H1 (cell line): Measurements from ENCODE around the gene ENPP7. TPM values are rescaled to one million over a fixed set of nuclear protein-coding genes. Genes with fewer than 3 reads are reported as not detected.

ENCODE experiments used
- CTCF ChIA-PET: fragments of 300-600 bp; sonication (Branson Sonifier 250); formaldehyde crosslinking; loops from one replicate; lab custom pipeline; 2021; ENCODE audit not compliant: partially characterized antibody; lab: Charles Lee
- POLR2A ChIA-PET: fragments of 300-600 bp; sonication (Branson Sonifier 250); formaldehyde crosslinking; loops from one replicate; lab custom pipeline; 2021; ENCODE audit warnings: inconsistent platforms; ENCODE audit not compliant: partially characterized antibody; lab: Charles Lee
- DNase-seq, 2 experiments: peaks; one replicate each; pipeline versions ENCODE4 v3.0.0 to v3.0.0-alpha.2; 2010 to 2022; ENCODE audit warnings: low spot score in 2 of 2, low read depth in 1 of 2, mixed read lengths in 1 of 2
- FAIRE-seq: peaks from 2 replicates; lab custom pipeline; 2011; peaks lifted over from hg19 to GRCh38; lab: Jason Lieb, UNC
- H2AFZ ChIP-seq: 2 replicates; pipeline ENCODE4 v1.8.1; 2012; ENCODE audit warnings: low read length, inconsistent platforms
- H2AK5ac ChIP-seq: 2 replicates; pipeline ENCODE4 v1.6.1; 2013; ENCODE audit warnings: low read depth, low read length
- H2BK120ac ChIP-seq: replicated peaks from 2 replicates; pipeline ENCODE3; 2013; ENCODE audit warnings: low read depth, low read length, inconsistent platforms
- H2BK12ac ChIP-seq: 2 replicates; pipeline ENCODE4 v1.6.1; 2013; ENCODE audit warnings: low read depth, low read length
- H2BK15ac ChIP-seq: 2 replicates; pipeline ENCODE4 v1.6.1; 2013; ENCODE audit warnings: low read length
- H2BK20ac ChIP-seq: 2 replicates; pipeline ENCODE4 v1.6.1; 2013; ENCODE audit warnings: low read length
- H2BK5ac ChIP-seq: 2 replicates; pipeline ENCODE4 v1.6.1; 2013; ENCODE audit warnings: low read depth, low read length
- H3K14ac ChIP-seq: 2 replicates; pipeline ENCODE4 v1.6.1; 2013; ENCODE audit warnings: inconsistent platforms; ENCODE audit not compliant: insufficient read length
- H3K18ac ChIP-seq: 2 replicates; pipeline ENCODE4 v1.6.1; 2013; ENCODE audit warnings: low read length; ENCODE audit errors: extremely low read depth
- H3K23ac ChIP-seq: 2 replicates; pipeline ENCODE4 v1.6.1; 2013; ENCODE audit warnings: inconsistent platforms; ENCODE audit not compliant: insufficient read length
- H3K23me2 ChIP-seq: 2 replicates; pipeline ENCODE4 v1.6.1; 2013; ENCODE audit warnings: low read depth, low read length
- H3K27ac ChIP-seq: 2 replicates; pipeline ENCODE4 v1.6.1; 2011; ENCODE audit warnings: low read depth, low read length, inconsistent platforms
- H3K27me3 ChIP-seq, 4 experiments: replicated peaks in 1 of 4; 1 replicate in 1 of 4; 2 replicates in 3 of 4; pipeline versions ENCODE4 v1.6.1 to v1.8.1; 2011 to 2013; ENCODE audit warnings: low read length in 3 of 4, mild to moderate bottlenecking in 3 of 4, inconsistent platforms in 2 of 4, mixed read lengths in 2 of 4, moderate library complexity in 1 of 4; ENCODE audit not compliant: control insufficient read depth in 3 of 4, insufficient read depth in 3 of 4; ENCODE audit errors: extremely low read depth in 1 of 4
- H3K36me3 ChIP-seq, 4 experiments: 2 replicates each; pipeline versions ENCODE4 v1.6.1 to v1.8.1; 2011 to 2013; ENCODE audit warnings: mild to moderate bottlenecking in 4 of 4, low read length in 3 of 4, moderate library complexity in 2 of 4, control low read depth in 1 of 4, inconsistent platforms in 1 of 4; ENCODE audit not compliant: insufficient read depth in 4 of 4, control insufficient read depth in 2 of 4
- H3K4ac ChIP-seq: replicated peaks from 2 replicates; pipeline ENCODE3; 2013; ENCODE audit warnings: low read length, low read depth, mixed read lengths, inconsistent platforms; ENCODE audit not compliant: insufficient read length
- H3K4me1 ChIP-seq, 4 experiments: replicated peaks in 1 of 4; 1 replicate in 1 of 4; 2 replicates in 3 of 4; pipeline versions ENCODE4 v1.6.1 to v1.8.1; 2011 to 2013; ENCODE audit warnings: low read length in 3 of 4, inconsistent platforms in 2 of 4, mixed read lengths in 1 of 4; ENCODE audit not compliant: insufficient read depth in 4 of 4, control insufficient read depth in 3 of 4
- H3K4me2 ChIP-seq, 2 experiments: 2 replicates each; pipeline versions ENCODE4 v1.6.1 to v1.8.1; 2011 to 2013; ENCODE audit warnings: low read depth in 2 of 2, low read length in 2 of 2, control low read depth in 1 of 2, inconsistent platforms in 1 of 2, mild to moderate bottlenecking in 1 of 2; ENCODE audit not compliant: insufficient read depth in 1 of 2
- H3K4me3 ChIP-seq, 4 experiments: fragments of 200-600, 300-600 bp in 1 of 4; sonication (generic), shearing (Covaris generic), sonication (Bioruptor Twin) in 1 of 4; 2 replicates each; pipeline versions ENCODE4 v1.5.1 to v1.8.1; 2011 to 2016; ENCODE audit warnings: low read length in 4 of 4, low read depth in 3 of 4, control low read depth in 2 of 4, inconsistent platforms in 2 of 4, mild to moderate bottlenecking in 2 of 4, mixed read lengths in 1 of 4, moderate library complexity in 1 of 4; ENCODE audit not compliant: insufficient read depth in 2 of 4; ENCODE audit errors: extremely low read depth in 1 of 4
- H3K56ac ChIP-seq: replicated peaks from 2 replicates; pipeline ENCODE3; 2013; ENCODE audit warnings: low read depth, mild to moderate bottlenecking, mixed read lengths, low read length, inconsistent platforms; ENCODE audit not compliant: insufficient read length
- H3K79me1 ChIP-seq: 2 replicates; pipeline ENCODE4 v1.6.1; 2013; ENCODE audit warnings: low read depth, low read length, control low read depth
- H3K79me2 ChIP-seq, 2 experiments: 2 replicates each; pipeline versions ENCODE4 v1.6.1 to v1.8.1; 2012 to 2013; ENCODE audit warnings: low read length in 2 of 2, mild to moderate bottlenecking in 2 of 2, inconsistent platforms in 1 of 2; ENCODE audit not compliant: insufficient read depth in 2 of 2, control insufficient read depth in 1 of 2
- H3K9ac ChIP-seq, 4 experiments: replicated peaks in 1 of 4; 1 replicate in 1 of 4; 2 replicates in 3 of 4; pipeline versions ENCODE4 v1.6.1 to v1.8.1; 2011 to 2013; ENCODE audit warnings: low read depth in 3 of 4, low read length in 3 of 4, control low read depth in 2 of 4, mild to moderate bottlenecking in 2 of 4, moderate library complexity in 2 of 4, inconsistent platforms in 1 of 4; ENCODE audit errors: extremely low read depth in 1 of 4
- H3K9me3 ChIP-seq, 2 experiments: 2 replicates each; pipeline versions ENCODE4 v1.6.1 to v1.8.1; 2012 to 2013; ENCODE audit warnings: mild to moderate bottlenecking in 2 of 2, moderate library complexity in 2 of 2, control low read depth in 1 of 2, inconsistent platforms in 1 of 2, low read depth in 1 of 2, low read length in 1 of 2, mixed read lengths in 1 of 2; ENCODE audit not compliant: insufficient read depth in 2 of 2
- H4K20me1 ChIP-seq, 2 experiments: replicated peaks in 1 of 2; 2 replicates each; pipeline versions ENCODE3 to v1.8.1; 2011 to 2013; ENCODE audit warnings: inconsistent platforms in 2 of 2, low read length in 2 of 2, mild to moderate bottlenecking in 1 of 2; ENCODE audit not compliant: insufficient read depth in 2 of 2, control insufficient read depth in 1 of 2
- H4K5ac ChIP-seq: 2 replicates; pipeline ENCODE4 v1.6.1; 2013; ENCODE audit warnings: low read length, low read depth, mixed read lengths, inconsistent platforms; ENCODE audit not compliant: insufficient read length
- H4K8ac ChIP-seq: 2 replicates; pipeline ENCODE4 v1.8.0; 2013; ENCODE audit warnings: mild to moderate bottlenecking, moderate library complexity, low read length, inconsistent platforms; ENCODE audit not compliant: insufficient read depth; ENCODE audit errors: extremely low read depth
- H4K91ac ChIP-seq: replicated peaks from 2 replicates; pipeline ENCODE3; 2013; ENCODE audit warnings: low read length, mixed read lengths, inconsistent platforms; ENCODE audit not compliant: insufficient read length
- GTF2F1 ChIP-seq: IDR thresholded peaks from 2 replicates; pipeline ENCODE4 v1.6.1; 2012; ENCODE audit warnings: low read depth, low read length, improper control_type of control experiment, borderline replicate concordance
- NANOG ChIP-seq: IDR thresholded peaks from 2 replicates; pipeline ENCODE4 v1.6.1; 2011; ENCODE audit warnings: low read length, low read depth, mild to moderate bottlenecking, inconsistent platforms; ENCODE audit not compliant: insufficient read depth, poor library complexity, severe bottlenecking
- POLR2AphosphoS5 ChIP-seq: IDR thresholded peaks from 2 replicates; pipeline ENCODE4 v1.6.1; 2011; ENCODE audit warnings: low read depth, low read length
- SAP30 ChIP-seq: fragments of 300-600 bp; sonication (generic); IDR thresholded peaks from 2 replicates; pipeline ENCODE4 v1.7.1; 2012; ENCODE audit warnings: low read length, moderate library complexity, mild to moderate bottlenecking, inconsistent platforms; ENCODE audit not compliant: insufficient read depth, insufficient replicate concordance
- SP1 ChIP-seq: IDR thresholded peaks from 2 replicates; pipeline ENCODE4 v1.6.1; 2011; ENCODE audit warnings: low read depth, low read length
- WGBS, 2 experiments: shearing (Covaris generic) in 1 of 2; methylation state at CpG; one replicate each; pipeline versions ENCODE4 v1.1.6 to v1.1.7; 2013 to 2015; ENCODE audit warnings: low lambda C conversion rate in 2 of 2, mixed read lengths in 2 of 2, inconsistent platforms in 1 of 2, low coverage in 1 of 2, missing lambda C conversion rate in 1 of 2; ENCODE audit not compliant: insufficient replicate concordance in 2 of 2, insufficient coverage in 1 of 2, insufficient read length in 1 of 2; ENCODE audit errors: extremely low coverage in 1 of 2, missing lambda C conversion rate in 1 of 2; 5-methylcytosine and 5-hydroxymethylcytosine counted together
- polyA plus RNA-seq, 7 experiments: library from polyadenylated mRNA; depleted of rRNA in 3 of 7; stranded (reverse) in 5 of 7; unstranded in 2 of 7; fragments of >200 nt in 5 of 7; fragments of 200-250 nt in 2 of 7; gene quantifications; 1 replicate in 5 of 7; 2 replicates in 1 of 7; 4 replicates in 1 of 7; pipeline versions ENCODE4 v1.2.1 to v1.2.3, GENCODE V29; 2011 to 2013; ENCODE audit warnings: missing spikeins in 2 of 7, mixed read lengths in 2 of 7
- total RNA-seq: library from RNA; stranded (reverse); fragmentation: NEBNext Ultra II Directional; extraction: Animal tissue kit (Norgen Biotek cat#: 25700); gene quantifications from 2 replicates; pipeline ENCODE4 v1.2.1, GENCODE V29; 2021

The ENPP7 gene
- total and polyA plus RNA-seq, 2 of the 8 experiments (the other 6 are each of a cell fraction or from before 2014, with no cell fraction given), result not detected

DNA sequence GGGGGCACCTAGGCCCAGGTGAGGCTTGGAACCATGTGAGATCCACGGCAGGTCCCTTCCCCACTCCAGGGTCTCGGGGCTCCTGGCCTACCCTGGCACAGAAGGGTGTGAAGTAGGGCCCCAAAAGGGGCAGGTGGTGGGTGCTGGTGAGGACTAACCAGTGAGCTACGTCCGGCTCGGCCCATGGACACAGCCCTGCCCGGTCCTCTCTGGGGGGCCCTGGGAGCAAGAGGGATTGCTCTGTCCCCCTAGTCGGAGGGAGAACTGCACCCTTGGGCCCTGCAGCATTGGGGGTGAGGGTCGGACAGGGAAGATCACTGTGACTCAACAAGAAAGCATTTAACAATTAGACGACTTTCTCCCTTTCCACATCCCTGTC lies 2.9 kb downstream of the ENPP7 start:
- H3K36me3 ChIP-seq, result no peaks in the 10 kb centered on the region
- no peak overlapping the region for H3K4me3 ChIP-seq
- H3K4ac ChIP-seq, result no peak overlapping the region
- no peaks in the 10 kb centered on the region for H3K79me1 ChIP-seq
- H2AK5ac ChIP-seq, result no peak overlapping the region
- 81% methylated on average over 9 of the region's 9 CpGs; no CpG with 5 or more reads in 1 of the 2 experiments for WGBS, 2 experiments
- H2BK20ac ChIP-seq, result no peak overlapping the region
- no peaks in the 10 kb centered on the region for H3K79me2 ChIP-seq
- H3K9ac ChIP-seq, result no peak overlapping the region
- no peaks in the 10 kb centered on the region for H4K20me1 ChIP-seq
- H3K4me1 ChIP-seq, result peaks cover 0 to 5% (median 0%) of the 10 kb centered on the region in 4 experiments; a peak in 2 of 7 replicates
- H2BK12ac ChIP-seq, result no peak overlapping the region
- H2BK120ac ChIP-seq, result no peak overlapping the region
- H3K18ac ChIP-seq, result no peak overlapping the region
- DNase-seq, result no peak
- ChIA-PET POLR2A (no interaction called here), CTCF (no interaction called here)
- no peak overlapping the region; a peak in 1 of 4 replicates for H3K4me2 ChIP-seq
- H2BK5ac ChIP-seq, result no peak overlapping the region
- no peak overlapping the region for H4K91ac ChIP-seq
- H4K5ac ChIP-seq, result no peak overlapping the region
- H3K27me3 ChIP-seq, result peaks cover 0 to 2% (median 0%) of the 10 kb centered on the region in 4 experiments; a peak in 2 of 7 replicates
- TF ChIP-seq GTF2F1, result no peak
- no peak for TF ChIP-seq SP1
- TF ChIP-seq SAP30, result no peak
- no peak for TF ChIP-seq NANOG
- no peak for TF ChIP-seq POLR2AphosphoS5
- H3K23me2 ChIP-seq, result peaks cover 2% of the 10 kb centered on the region; the same call in 1 of the 2 replicates
- H3K23ac ChIP-seq, result no peak overlapping the region
- H3K56ac ChIP-seq, result no peak overlapping the region
- no peak overlapping the region for H3K27ac ChIP-seq
- no peaks in the 10 kb centered on the region for H3K9me3 ChIP-seq
- H3K14ac ChIP-seq, result no peak overlapping the region
- no peak overlapping the region for H2AFZ ChIP-seq
- H4K8ac ChIP-seq, result no peak overlapping the region; the same call in 1 of the 2 replicates
- H2BK15ac ChIP-seq, result no peak overlapping the region
- FAIRE-seq, result no peak
